MM.1S (cell line): ENCODE measurements around the gene AKAP6.
"Not testable (repeated sequence)": the region's sequence is repeated elsewhere in the genome, so short reads cannot be mapped to it uniquely, and the experiment has no call there.

ENCODE experiments used
- DNase-seq: peaks from one replicate; pipeline ENCODE4 v3.0.0-alpha.2; 2015
- H2AFZ ChIP-seq: fragments of 300-600 bp; sonication (generic); 2 replicates; pipeline ENCODE4 v1.6.0; 2016; ENCODE audit warnings: antibody characterized with exemption, low read length
- H3F3A ChIP-seq: fragments of 300-600 bp; sonication (generic); 2 replicates; pipeline ENCODE4 v1.6.1; 2016; ENCODE audit warnings: mild to moderate bottlenecking, antibody characterized with exemption, low read length, moderate library complexity, mixed read lengths; ENCODE audit not compliant: insufficient read depth
- H3K27ac ChIP-seq: fragments of 300-600 bp; sonication (generic); 2 replicates; pipeline ENCODE4 v1.5.1; 2016; ENCODE audit warnings: mild to moderate bottlenecking, low read length
- H3K27me3 ChIP-seq: fragments of 300-600 bp; sonication (generic); replicated peaks from 2 replicates; pipeline ENCODE4 v1.6.0; 2016; ENCODE audit warnings: low read length; ENCODE audit not compliant: insufficient read depth
- H3K36me3 ChIP-seq: fragments of 300-600 bp; sonication (generic); replicated peaks from 2 replicates; pipeline ENCODE4 v1.6.1; 2016; ENCODE audit warnings: mild to moderate bottlenecking, low read length, mixed read lengths; ENCODE audit not compliant: insufficient read depth
- H3K4me1 ChIP-seq: fragments of 300-600 bp; sonication (generic); 2 replicates; pipeline ENCODE4 v1.6.1; 2016; ENCODE audit warnings: low read length, mixed read lengths
- H3K4me2 ChIP-seq: fragments of 300-600 bp; sonication (generic); 2 replicates; pipeline ENCODE4 v1.6.0; 2016; ENCODE audit warnings: low read depth, low read length
- H3K4me3 ChIP-seq: fragments of 300-600 bp; sonication (generic); 2 replicates; pipeline ENCODE4 v1.5.1; 2016; ENCODE audit warnings: low read length, mixed read lengths
- H3K79me2 ChIP-seq: fragments of 300-600 bp; sonication (generic); 2 replicates; pipeline ENCODE4 v1.6.1; 2016; ENCODE audit warnings: mixed run types, low read length, mixed read lengths
- H3K9ac ChIP-seq: fragments of 300-600 bp; sonication (generic); 2 replicates; pipeline ENCODE4 v1.6.1; 2016; ENCODE audit warnings: low read length, mixed read lengths
- H3K9me2 ChIP-seq: fragments of 300-600 bp; sonication (generic); replicated peaks from 2 replicates; pipeline ENCODE4 v1.6.1; 2016; ENCODE audit warnings: mild to moderate bottlenecking, low read length, mixed read lengths; ENCODE audit not compliant: insufficient read depth
- H3K9me3 ChIP-seq: fragments of 300-600 bp; sonication (generic); replicated peaks from 2 replicates; pipeline ENCODE4 v1.6.1; 2016; ENCODE audit warnings: mild to moderate bottlenecking, low read length, mixed read lengths; ENCODE audit not compliant: insufficient read depth
- H4K20me1 ChIP-seq: fragments of 300-600 bp; sonication (generic); 2 replicates; pipeline ENCODE4 v1.6.1; 2016; ENCODE audit warnings: mild to moderate bottlenecking, low read length, moderate library complexity, mixed read lengths; ENCODE audit not compliant: insufficient read depth
- CTCF ChIP-seq: fragments of 300-600 bp; sonication (generic); IDR thresholded peaks from 2 replicates; pipeline ENCODE4 v1.5.1; 2016; ENCODE audit warnings: antibody characterized with exemption, low read length, mixed read lengths
- EZH2 ChIP-seq: fragments of 300-600 bp; sonication (generic); optimal IDR thresholded peaks from 2 replicates; pipeline ENCODE3; 2017; ENCODE audit warnings: low read depth, mild to moderate bottlenecking, antibody characterized with exemption, low read length, mixed read lengths
- EZH2phosphoT487 ChIP-seq: fragments of 300-600 bp; sonication (generic); IDR thresholded peaks from 2 replicates; pipeline ENCODE4 v1.6.1; 2018; ENCODE audit warnings: antibody characterized with exemption, low read length

The AKAP6 gene

GRCh38 chr14:32370714-32371113, 41.6 kb downstream of the AKAP6 start:
- H4K20me1 ChIP-seq, result no peaks in the 10 kb centered on the region
- no peaks in the 10 kb centered on the region for H3K79me2 ChIP-seq
- no peak overlapping the region for H3K9ac ChIP-seq
- TF ChIP-seq CTCF, result no peak
- TF ChIP-seq EZH2, result no peak
- no peak for TF ChIP-seq EZH2phosphoT487
- H3K9me2 ChIP-seq, result no peaks in the 10 kb centered on the region
- H3F3A ChIP-seq, result peaks cover 5% of the 10 kb centered on the region; the same call in 1 of the 2 replicates
- no peak overlapping the region for H3K27ac ChIP-seq
- no peaks in the 10 kb centered on the region for H3K36me3 ChIP-seq
- DNase-seq, result no peak
- no peak overlapping the region for H3K4me3 ChIP-seq
- no peaks in the 10 kb centered on the region for H3K27me3 ChIP-seq
- H3K4me1 ChIP-seq, result peaks cover 20% of the 10 kb centered on the region
- H3K4me2 ChIP-seq, result peak overlapping the region; percentile 3; the same call in 1 of the 2 replicates
- H3K9me3 ChIP-seq, result no peaks in the 10 kb centered on the region
- H2AFZ ChIP-seq, result no peak overlapping the region

GRCh38 chr14:32372154-32372553, 43.1 kb downstream of the AKAP6 start:
- Histone ChIP-seq H3K79me2 (no peaks in the 10 kb centered on the region), H3F3A (peaks cover 5% of the 10 kb centered on the region; the same call in 1 of the 2 replicates), H3K27me3 (no peaks in the 10 kb centered on the region), H3K9ac (no peak overlapping the region), H4K20me1 (no peaks in the 10 kb centered on the region), H3K27ac (no peak overlapping the region), H3K36me3 (no peaks in the 10 kb centered on the region), H3K4me2 (no peak overlapping the region), H3K9me3 (no peaks in the 10 kb centered on the region), H2AFZ (no peak overlapping the region), H3K4me3 (no peak overlapping the region), H3K4me1 (peaks cover 20% of the 10 kb centered on the region), H3K9me2 (no peaks in the 10 kb centered on the region)
- DNase-seq, result no peak
- TF ChIP-seq EZH2, result no peak
- TF ChIP-seq CTCF, result no peak
- TF ChIP-seq EZH2phosphoT487, result no peak

GRCh38 chr14:32373174-32373573, 44.1 kb downstream of the AKAP6 start:
- not testable (repeated sequence) for H2AFZ ChIP-seq

GRCh38 chr14:32374155-32374554, 45.1 kb downstream of the AKAP6 start:
- H2AFZ ChIP-seq, result no peak overlapping the region
- TF ChIP-seq EZH2, result no peak
- no peaks in the 10 kb centered on the region for H3K79me2 ChIP-seq
- H3F3A ChIP-seq, result peaks cover 5% of the 10 kb centered on the region; the same call in 1 of the 2 replicates
- H4K20me1 ChIP-seq, result no peaks in the 10 kb centered on the region
- H3K4me2 ChIP-seq, result no peak overlapping the region
- no peak overlapping the region for H3K9ac ChIP-seq
- H3K9me2 ChIP-seq, result no peaks in the 10 kb centered on the region
- H3K9me3 ChIP-seq, result no peaks in the 10 kb centered on the region
- no peak for DNase-seq
- H3K4me1 ChIP-seq, result peaks cover 14% of the 10 kb centered on the region
- H3K27ac ChIP-seq, result no peak overlapping the region
- no peaks in the 10 kb centered on the region for H3K36me3 ChIP-seq
- no peak overlapping the region for H3K4me3 ChIP-seq
- H3K27me3 ChIP-seq, result no peaks in the 10 kb centered on the region

More at GRCh38 chr14:32373174-32373573, 44.1 kb downstream of the AKAP6 start:
- H3K4me3 ChIP-seq, H4K20me1 ChIP-seq, H3K4me2 ChIP-seq, DNase-seq, H3K9ac ChIP-seq, H3K9me2 ChIP-seq, H3K36me3 ChIP-seq, H3K27me3 ChIP-seq, H3F3A ChIP-seq, H3K9me3 ChIP-seq, H3K27ac ChIP-seq, H3K79me2 ChIP-seq: not testable (repeated sequence)
- H3K4me1 ChIP-seq, result peaks cover 14% of the 10 kb centered on the region
